ENCODE data around the gene PAFAH1B2. TPM values are rescaled to one million over a fixed set of nuclear protein-coding genes. Genes with fewer than 3 reads are reported as not detected.

The PAFAH1B2 gene
- total and polyA plus RNA-seq, 8 donors = 14.9 to 174 (median 32.0) TPM

- TF ChIP-seq, protein P1, sequence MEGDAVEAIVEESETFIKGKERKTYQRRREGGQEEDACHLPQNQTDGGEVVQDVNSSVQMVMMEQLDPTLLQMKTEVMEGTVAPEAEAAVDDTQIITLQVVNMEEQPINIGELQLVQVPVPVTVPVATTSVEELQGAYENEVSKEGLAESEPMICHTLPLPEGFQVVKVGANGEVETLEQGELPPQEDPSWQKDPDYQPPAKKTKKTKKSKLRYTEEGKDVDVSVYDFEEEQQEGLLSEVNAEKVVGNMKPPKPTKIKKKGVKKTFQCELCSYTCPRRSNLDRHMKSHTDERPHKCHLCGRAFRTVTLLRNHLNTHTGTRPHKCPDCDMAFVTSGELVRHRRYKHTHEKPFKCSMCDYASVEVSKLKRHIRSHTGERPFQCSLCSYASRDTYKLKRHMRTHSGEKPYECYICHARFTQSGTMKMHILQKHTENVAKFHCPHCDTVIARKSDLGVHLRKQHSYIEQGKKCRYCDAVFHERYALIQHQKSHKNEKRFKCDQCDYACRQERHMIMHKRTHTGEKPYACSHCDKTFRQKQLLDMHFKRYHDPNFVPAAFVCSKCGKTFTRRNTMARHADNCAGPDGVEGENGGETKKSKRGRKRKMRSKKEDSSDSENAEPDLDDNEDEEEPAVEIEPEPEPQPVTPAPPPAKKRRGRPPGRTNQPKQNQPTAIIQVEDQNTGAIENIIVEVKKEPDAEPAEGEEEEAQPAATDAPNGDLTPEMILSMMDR (IDR thresholded peaks at IDR 0.05) = no peak
- TF ChIP-seq POLR2AphosphoS5 (IDR thresholded peaks at IDR 0.05) (no peak), POLR2A (IDR thresholded peaks at IDR 0.05) (no peak), EP300 (IDR thresholded peaks at IDR 0.05) (no peak)
- Histone ChIP-seq H3K27me3 (no peaks in the 10 kb centered on the region), H3K36me3 (peaks cover 25 to 72% (median 67%) of the 10 kb centered on the region in 4 donors), H3K4me3 (no peak overlapping the region), H3K9me3 (no peaks in the 10 kb centered on the region), H3K4me1 (peaks cover 14 to 60% (median 27%) of the 10 kb centered on the region in 4 donors), H3K27ac (peak overlapping the region in 1 of 5 donors; percentile 19)
- intact Hi-C loops (cut with DNase I; ENCODE audit: low total_unique reads) = no loop called here
- no peak for DNase-seq
- 80 to 90% (median 85%) methylated on average over 2 of the region's 2 CpGs for WGBS, 5 donors
Observed at GRCh38 chr11:117169736-117170135, 25.6 kb downstream of the PAFAH1B2 start.

- peak in 1 of 2 donors; percentile 9 for DNase-seq
- H3K4me1 ChIP-seq = peaks cover 14 to 62% (median 27%) of the 10 kb centered on the region in 4 donors
- peak overlapping the region in 1 of 5 donors; percentile 19 for H3K27ac ChIP-seq
- peaks cover 21 to 67% (median 62%) of the 10 kb centered on the region in 4 donors for H3K36me3 ChIP-seq
- no peak overlapping the region for H3K4me3 ChIP-seq
- H3K27me3 ChIP-seq = no peaks in the 10 kb centered on the region
- 78 to 89% (median 87%) methylated on average over 9 of the region's 9 CpGs for WGBS, 5 donors
- intact Hi-C loops (cut with DNase I; ENCODE audit: low total_unique reads) = no loop called here
- TF ChIP-seq POLR2A (IDR thresholded peaks at IDR 0.05) (no peak), POLR2AphosphoS5 (IDR thresholded peaks at IDR 0.05) (no peak), EP300 (IDR thresholded peaks at IDR 0.05) (no peak)
- TF ChIP-seq, protein P1 (IDR thresholded peaks at IDR 0.05) = no peak
- H3K9me3 ChIP-seq = no peaks in the 10 kb centered on the region
Observed at GRCh38 chr11:117170210-117170609, 26.1 kb downstream of the PAFAH1B2 start.

DNA sequence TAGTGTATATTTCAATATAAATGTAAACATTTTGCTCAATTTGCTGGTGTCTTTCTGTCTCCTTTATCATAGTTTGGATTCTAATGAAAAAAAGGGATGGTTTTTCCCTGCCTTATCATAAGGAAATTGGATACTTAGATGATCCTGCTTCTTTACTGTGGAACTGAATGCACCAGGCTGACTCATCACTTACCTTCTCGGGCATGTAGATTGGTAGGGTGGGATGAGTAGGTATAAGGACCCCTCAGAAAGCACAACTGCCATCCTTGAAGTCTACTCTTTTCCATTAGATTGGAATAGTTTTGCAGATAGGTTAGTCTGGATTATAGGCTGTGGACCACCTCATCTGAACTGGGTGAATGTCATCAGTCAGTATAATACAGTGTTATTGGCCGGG, 26.9 kb downstream of the PAFAH1B2 start:
- TF ChIP-seq, protein P1 (IDR thresholded peaks at IDR 0.05) = no peak
- intact Hi-C loops (cut with DNase I; ENCODE audit: low total_unique reads) = no loop called here
- Histone ChIP-seq H3K9me3 (no peaks in the 10 kb centered on the region), H3K27me3 (no peaks in the 10 kb centered on the region), H3K4me1 (peaks cover 11 to 64% (median 32%) of the 10 kb centered on the region in 4 donors), H3K4me3 (no peak overlapping the region), H3K36me3 (peaks cover 13 to 59% (median 54%) of the 10 kb centered on the region in 4 donors), H3K27ac (peak overlapping the region in 1 of 5 donors; percentile 21)
- 80 to 92% (median 90%) methylated on average over 2 of the region's 2 CpGs for WGBS, 5 donors
- DNase-seq = no peak

GRCh38 chr11:117171404-117172061, 27.4 kb downstream of the PAFAH1B2 start:
- H3K27me3 ChIP-seq = no peaks in the 10 kb centered on the region
- no peak overlapping the region for H3K4me3 ChIP-seq
- peak; percentile 18 to 26 for DNase-seq
- 63 to 77% (median 75%) methylated on average over 14 of the region's 14 CpGs for WGBS, 5 donors
- H3K4me1 ChIP-seq = peaks cover 8 to 64% (median 37%) of the 10 kb centered on the region in 4 donors
- intact Hi-C loops (cut with DNase I; ENCODE audit: low total_unique reads) = no loop called here
- no peaks in the 10 kb centered on the region for H3K9me3 ChIP-seq
- H3K27ac ChIP-seq = peak overlapping the region in 2 of 5 donors; percentile 16 to 21
- TF ChIP-seq POLR2A (IDR thresholded peaks at IDR 0.05) (no peak), POLR2AphosphoS5 (IDR thresholded peaks at IDR 0.05) (no peak), EP300 (IDR thresholded peaks at IDR 0.05) (no peak)
- TF ChIP-seq, protein P1 (IDR thresholded peaks at IDR 0.05) = no peak
- H3K36me3 ChIP-seq = peaks cover 12 to 54% (median 49%) of the 10 kb centered on the region in 4 donors

Data from stomach (tissue), 9 donors.